RWPE1 (cell line): ENCODE measurements around the gene LRRFIP1.
A peak's percentile ranks its signal among the peaks of the same experiment; 100 is the strongest.

Experiments
- CTCF ChIA-PET: fragments of 350-600 bp; sonication (Branson Sonifier 250); formaldehyde crosslinking; extraction: SDS; loops from one replicate; lab custom pipeline; 2021; lab: Yijun Ruan, JAX
- POLR2A ChIA-PET: fragments of 400-600 bp; formaldehyde crosslinking; extraction: SDS; loops from one replicate; lab custom pipeline; 2020; ENCODE audit warnings: antibody characterized with exemption; ENCODE audit not compliant: low non-redundant PET; lab: Yijun Ruan, JAX
- DNase-seq: peaks from one replicate; pipeline ENCODE4 v3.0.0; 2012; ENCODE audit warnings: low spot score
- H3K27ac ChIP-seq: fragments of 450-650 bp; 2 replicates; pipeline ENCODE4 v1.5.1; 2017
- CTCF ChIP-seq: fragments of 450-650 bp; conservative IDR thresholded peaks from 2 replicates; pipeline ENCODE4 v1.5.1; 2017; ENCODE audit warnings: low read depth, mild to moderate bottlenecking

LRRFIP1 gene

DNA sequence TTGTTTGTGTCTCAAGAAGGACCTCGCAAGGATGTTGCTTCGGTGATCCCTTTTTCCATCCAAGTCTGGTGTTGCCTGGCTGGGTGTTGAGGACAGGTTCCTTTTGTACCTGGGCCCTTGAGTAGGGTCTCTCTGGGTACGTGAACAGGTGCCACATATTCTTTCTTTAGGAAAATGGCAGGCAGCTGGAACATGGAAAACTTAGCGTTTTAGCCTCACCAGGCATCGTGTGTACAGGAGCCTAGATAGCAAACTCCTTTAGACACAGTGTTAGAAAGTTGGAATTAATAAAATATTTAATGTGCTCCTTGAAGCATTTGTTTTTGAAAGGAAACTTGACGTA lies 116.9 kb downstream of the LRRFIP1 start:
- H3K27ac ChIP-seq = peak overlapping the region; percentile 59; the same call in 1 of the 2 replicates
- ChIA-PET CTCF (interaction anchor here (0.6 to 4.3 kb wide), 9 partner anchors 18 to 232 kb away, joined by 3 to 87 read pairs (median 5); no protein-coding TSS in a partner anchor), POLR2A (no interaction called here)
- no peak for TF ChIP-seq CTCF
- no peak for DNase-seq

GRCh38 chr2:237744613-237745249 lies 117.3 kb downstream of the LRRFIP1 start:
- H3K27ac ChIP-seq = peak overlapping the region; percentile 59
- peak; percentile 98 for TF ChIP-seq CTCF
- POLR2A ChIA-PET = no interaction called here
- peak; percentile 79 for DNase-seq
- CTCF ChIA-PET = interaction anchor here (0.5 to 4.3 kb wide), 27 partner anchors 10 to 438 kb away, joined by 3 to 87 read pairs (median 3); no protein-coding TSS in a partner anchor

DNA sequence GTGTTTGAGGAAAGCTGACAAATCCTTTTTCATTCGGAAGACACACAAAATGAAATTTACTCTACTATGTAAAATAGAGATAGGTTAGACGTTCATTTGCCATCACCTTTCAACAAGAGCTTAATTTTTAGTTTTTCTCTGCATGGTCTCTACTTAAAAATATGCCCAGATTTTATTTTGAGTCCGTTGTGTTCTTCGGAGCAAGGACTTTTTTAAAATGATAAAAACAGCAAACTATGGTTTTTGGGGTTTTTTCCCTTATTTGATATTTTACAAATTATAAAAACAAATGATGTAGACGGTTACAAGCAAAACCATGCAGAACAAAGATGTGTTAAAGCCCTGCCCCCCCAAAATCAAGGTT lies 117.8 kb downstream of the LRRFIP1 start:
- H3K27ac ChIP-seq = peak overlapping the region; percentile 59
- no peak for DNase-seq
- POLR2A ChIA-PET = no interaction called here
- CTCF ChIA-PET = interaction anchor here (0.5 to 4.3 kb wide), 24 partner anchors 9 to 438 kb away, joined by 3 to 87 read pairs (median 3); no protein-coding TSS in a partner anchor
- peak; percentile 71 for TF ChIP-seq CTCF

- CTCF ChIA-PET = interaction anchor here (1.2 to 4.3 kb wide), 3 partner anchors 68 to 233 kb away, joined by 3 to 87 read pairs (median 7); no protein-coding TSS in a partner anchor
- no peak for DNase-seq
- POLR2A ChIA-PET = no interaction called here
- no peak overlapping the region for H3K27ac ChIP-seq
- TF ChIP-seq CTCF = no peak
Observed at GRCh38 chr2:237746302-237747080, 119.1 kb downstream of the LRRFIP1 start.

DNA sequence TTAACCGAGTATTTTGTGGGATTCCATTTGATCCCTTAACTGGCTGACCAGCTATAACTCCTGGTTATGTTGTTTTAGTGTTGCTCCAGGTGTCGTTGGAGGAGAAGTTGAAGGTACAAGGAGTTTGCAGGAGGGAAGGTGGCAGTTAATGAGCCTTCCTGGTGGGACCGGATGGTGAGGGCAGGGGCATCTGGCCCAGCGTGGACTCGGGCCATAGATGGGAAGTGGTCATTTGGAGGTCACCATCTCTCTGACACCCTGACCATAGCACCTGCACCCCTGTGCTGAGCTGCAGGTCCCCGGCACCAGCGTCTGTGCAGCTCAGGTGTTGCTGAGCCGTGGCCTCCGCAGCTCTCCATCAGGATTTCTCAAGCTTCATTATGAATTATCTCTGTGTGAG lies 119.8 kb downstream of the LRRFIP1 start:
- no peak overlapping the region for H3K27ac ChIP-seq
- CTCF ChIA-PET = interaction anchor here (1.2 to 4.3 kb wide), 2 partner anchors 76 to 234 kb away, joined by 3 to 87 read pairs; no protein-coding TSS in a partner anchor
- no peak for DNase-seq
- POLR2A ChIA-PET = no interaction called here
- TF ChIP-seq CTCF = no peak

- DNase-seq = no peak
- POLR2A ChIA-PET = interaction anchor here (0.6 kb wide), 1 partner anchor 233 kb away, joined by 3 read pairs; no protein-coding TSS in a partner anchor
- CTCF ChIA-PET = interaction anchor here (0.5 to 0.7 kb wide), 2 partner anchors 45 to 722 kb away, joined by 3 to 5 read pairs; no protein-coding TSS in a partner anchor
- no peak for TF ChIP-seq CTCF
- H3K27ac ChIP-seq = no peak overlapping the region
Observed at GRCh38 chr2:237749002-237749401, 121.6 kb downstream of the LRRFIP1 start.
